OCI-LY1 (cell line): ENCODE results near the gene PTPRCAP.

Experiments used
- H2AFZ ChIP-seq: fragments of 200-600 bp; sonication (generic), shearing (Covaris generic); 2 replicates; pipeline ENCODE4 v1.6.0; 2014; ENCODE audit warnings: antibody characterized with exemption, mild to moderate bottlenecking, low read length
- H3F3A ChIP-seq: fragments of 200-600 bp; sonication (generic), shearing (Covaris generic); 2 replicates; pipeline ENCODE4 v1.6.0; 2014; ENCODE audit warnings: mild to moderate bottlenecking, antibody characterized with exemption, low read length, moderate library complexity; ENCODE audit not compliant: insufficient read depth
- H3K27ac ChIP-seq: fragments of 200-600 bp; sonication (generic); 2 replicates; pipeline ENCODE4 v1.5.1; 2014; ENCODE audit warnings: low read length, mixed run types, mild to moderate bottlenecking, low read depth; ENCODE audit not compliant: poor library complexity, severe bottlenecking
- H3K27me3 ChIP-seq: fragments of 200-600 bp; sonication (generic); 2 replicates; pipeline ENCODE4 v1.6.0; 2014; ENCODE audit warnings: antibody characterized with exemption, mild to moderate bottlenecking, low read length, moderate library complexity; ENCODE audit not compliant: insufficient read depth
- H3K36me3 ChIP-seq: fragments of 200-600 bp; sonication (generic); 2 replicates; pipeline ENCODE4 v1.6.1; 2014; ENCODE audit warnings: mild to moderate bottlenecking, antibody characterized with exemption, low read length, moderate library complexity, mixed read lengths; ENCODE audit not compliant: insufficient read depth
- H3K4me1 ChIP-seq: fragments of 200-600 bp; sonication (generic); 2 replicates; pipeline ENCODE4 v1.5.1; 2014; ENCODE audit warnings: mild to moderate bottlenecking, low read length, moderate library complexity; ENCODE audit not compliant: insufficient read depth, severe bottlenecking
- H3K4me2 ChIP-seq: fragments of 200-600 bp; sonication (generic), shearing (Covaris generic); 2 replicates; pipeline ENCODE4 v1.6.1; 2014; ENCODE audit warnings: low read length
- H3K4me3 ChIP-seq: fragments of 200-600 bp; sonication (generic); 2 replicates; pipeline ENCODE4 v1.5.1; 2014; ENCODE audit warnings: low read length, low read depth, mild to moderate bottlenecking, mixed read lengths; ENCODE audit not compliant: poor library complexity, severe bottlenecking
- H3K79me2 ChIP-seq: fragments of 200-600 bp; shearing (Covaris generic); 2 replicates; pipeline ENCODE4 v1.6.1; 2016; ENCODE audit warnings: mixed run types, low read length, mixed read lengths; ENCODE audit not compliant: insufficient read depth
- H3K9ac ChIP-seq: fragments of 200-600 bp; sonication (generic), shearing (Covaris generic); 2 replicates; pipeline ENCODE4 v1.6.1; 2014; ENCODE audit warnings: mild to moderate bottlenecking, low read length, mixed read lengths
- H3K9me2 ChIP-seq: fragments of 200-600 bp; sonication (generic), shearing (Covaris generic); 2 replicates; pipeline ENCODE4 v1.6.1; 2014; ENCODE audit warnings: low read depth, mild to moderate bottlenecking, low read length, mixed read lengths
- H3K9me3 ChIP-seq: fragments of 200-600 bp; shearing (Covaris generic); 2 replicates; pipeline ENCODE4 v1.6.1; 2014; ENCODE audit warnings: low read length, mixed read lengths
- H4K20me1 ChIP-seq: fragments of 200-600 bp; sonication (generic), shearing (Covaris generic); 2 replicates; pipeline ENCODE4 v1.6.0; 2016; ENCODE audit warnings: mild to moderate bottlenecking, low read length; ENCODE audit not compliant: insufficient read depth
- CTCF ChIP-seq: fragments of 200-600 bp; sonication (generic), shearing (Covaris generic); IDR thresholded peaks from 2 replicates; pipeline ENCODE4 v1.5.1; 2017; ENCODE audit warnings: mild to moderate bottlenecking, antibody characterized with exemption, low read length, moderate library complexity, mixed read lengths
- EZH2 ChIP-seq: fragments of 200-600 bp; sonication (generic), shearing (Covaris generic); IDR thresholded peaks from 2 replicates; pipeline ENCODE4 v1.8.0; 2017; ENCODE audit warnings: borderline replicate concordance, mixed run types, mild to moderate bottlenecking, antibody characterized with exemption, low read length, moderate library complexity, mixed read lengths

The PTPRCAP gene

GRCh38 chr11:67393990-67394389, 43.5 kb downstream of the PTPRCAP start:
- Histone ChIP-seq H3K9me3 (no peaks in the 10 kb centered on the region), H3K4me1 (peaks cover 44% of the 10 kb centered on the region), H3K4me2 (no peak overlapping the region), H3K79me2 (no peaks in the 10 kb centered on the region), H3K9ac (no peak overlapping the region), H3K4me3 (no peak overlapping the region), H3F3A (no peaks in the 10 kb centered on the region), H3K36me3 (peaks cover 52% of the 10 kb centered on the region), H3K9me2 (no peaks in the 10 kb centered on the region), H3K27ac (no peak overlapping the region), H3K27me3 (no peaks in the 10 kb centered on the region), H2AFZ (no peak overlapping the region), H4K20me1 (no peaks in the 10 kb centered on the region)
- TF ChIP-seq EZH2, result no peak
- no peak for TF ChIP-seq CTCF

- no peak overlapping the region for H2AFZ ChIP-seq
- no peak overlapping the region for H3K27ac ChIP-seq
- H3K36me3 ChIP-seq, result peaks cover 46% of the 10 kb centered on the region
- no peaks in the 10 kb centered on the region for H3K27me3 ChIP-seq
- H3K9ac ChIP-seq, result no peak overlapping the region
- no peaks in the 10 kb centered on the region for H4K20me1 ChIP-seq
- H3K4me3 ChIP-seq, result no peak overlapping the region
- H3F3A ChIP-seq, result no peaks in the 10 kb centered on the region
- H3K4me1 ChIP-seq, result peaks cover 39% of the 10 kb centered on the region
- no peaks in the 10 kb centered on the region for H3K9me3 ChIP-seq
- H3K79me2 ChIP-seq, result no peaks in the 10 kb centered on the region
- no peaks in the 10 kb centered on the region for H3K9me2 ChIP-seq
- TF ChIP-seq EZH2 (no peak), CTCF (no peak)
- no peak overlapping the region for H3K4me2 ChIP-seq
Observed at GRCh38 chr11:67393437-67393836, 44.0 kb downstream of the PTPRCAP start.

GRCh38 chr11:67392183-67392715, 45.2 kb downstream of the PTPRCAP start:
- no peak overlapping the region for H2AFZ ChIP-seq

More at GRCh38 chr11:67392183-67392715, 45.2 kb downstream of the PTPRCAP start:
- no peak overlapping the region for H3K27ac ChIP-seq
- TF ChIP-seq EZH2 (no peak), CTCF (no peak)
- no peaks in the 10 kb centered on the region for H3K9me2 ChIP-seq
- H3K4me1 ChIP-seq, result peaks cover 27% of the 10 kb centered on the region
- H3K36me3 ChIP-seq, result peaks cover 35% of the 10 kb centered on the region
- no peaks in the 10 kb centered on the region for H4K20me1 ChIP-seq
- H3K9me3 ChIP-seq, result no peaks in the 10 kb centered on the region
- no peaks in the 10 kb centered on the region for H3K79me2 ChIP-seq
- no peaks in the 10 kb centered on the region for H3F3A ChIP-seq
- peak overlapping the region; percentile 100 for H3K4me2 ChIP-seq
- H3K27me3 ChIP-seq, result no peaks in the 10 kb centered on the region
- H3K9ac ChIP-seq, result peak overlapping the region; percentile 94
- peak overlapping the region; percentile 91 for H3K4me3 ChIP-seq
